Osteocyte (in vitro differentiated cells): ENCODE data around the gene PRPF19. TPM values are rescaled to one million over a fixed set of nuclear protein-coding genes. Genes with fewer than 3 reads are reported as not detected.

Experiments used
- DNase-seq: peaks from one replicate; pipeline ENCODE4 v3.0.0; 2021; ENCODE audit warnings: mixed read lengths; ENCODE audit not compliant: unreplicated experiment; ENCODE audit errors: extremely low spot score
- H3K27ac Mint-ChIP-seq: one replicate; pipeline ENCODE4 v1.8.0; 2021; ENCODE audit warnings: mild to moderate bottlenecking, mixed read lengths; ENCODE audit not compliant: unreplicated experiment
- H3K27me3 Mint-ChIP-seq: one replicate; pipeline ENCODE4 v1.8.0; 2021; ENCODE audit warnings: mixed read lengths; ENCODE audit not compliant: unreplicated experiment
- H3K36me3 Mint-ChIP-seq: one replicate; pipeline ENCODE4 v1.8.0; 2021; ENCODE audit warnings: mixed read lengths; ENCODE audit not compliant: unreplicated experiment
- H3K4me1 Mint-ChIP-seq: one replicate; pipeline ENCODE4 v1.8.0; 2021; ENCODE audit warnings: mixed read lengths; ENCODE audit not compliant: unreplicated experiment
- H3K4me3 Mint-ChIP-seq: one replicate; pipeline ENCODE4 v1.8.0; 2021; ENCODE audit warnings: mild to moderate bottlenecking, moderate library complexity, mixed read lengths; ENCODE audit not compliant: unreplicated experiment
- H3K9me3 Mint-ChIP-seq: one replicate; pipeline ENCODE4 v1.8.0; 2021; ENCODE audit warnings: mixed read lengths; ENCODE audit not compliant: unreplicated experiment
- total RNA-seq: library from RNA; stranded (reverse); gene quantifications from 2 replicates; pipeline ENCODE4 v1.2.1, GENCODE V29; 2021
- TF ChIP-seq, protein P1 (sequence below): fragments of 200-600 bp; sonication (generic); IDR thresholded peaks from 2 replicates; pipeline ENCODE4 v1.5.0; 2021; ENCODE audit warnings: antibody characterized with exemption, mild to moderate bottlenecking, moderate library complexity

The PRPF19 gene
- total RNA-seq, 1 donor from 2014 or later = 78.0 TPM

DNA sequence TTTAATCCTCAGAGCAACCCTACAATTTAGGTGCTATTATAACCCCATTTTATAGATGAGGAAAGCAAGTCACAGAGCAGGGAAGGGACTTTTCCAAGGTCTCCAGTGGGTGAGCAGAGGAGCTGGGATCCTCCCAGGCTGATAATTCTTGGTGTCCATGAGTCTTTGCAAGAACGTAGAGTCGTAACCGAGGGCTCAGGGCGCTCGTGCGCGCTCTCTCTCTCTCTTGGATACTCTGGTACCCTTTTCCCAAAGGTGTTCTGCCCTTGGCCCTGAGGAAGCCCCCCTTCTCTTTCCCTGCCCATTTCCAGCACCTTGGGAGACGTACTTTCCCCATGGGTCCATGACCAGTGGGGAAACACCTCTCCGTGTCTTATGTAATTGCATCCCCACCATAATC, 44.2 kb downstream of the PRPF19 start:
- no peak for DNase-seq
- no peaks in the 10 kb centered on the region for H3K9me3 Mint-ChIP-seq
- peaks cover 6% of the 10 kb centered on the region for H3K27me3 Mint-ChIP-seq
- no peaks in the 10 kb centered on the region for H3K36me3 Mint-ChIP-seq
- TF ChIP-seq, protein P1, sequence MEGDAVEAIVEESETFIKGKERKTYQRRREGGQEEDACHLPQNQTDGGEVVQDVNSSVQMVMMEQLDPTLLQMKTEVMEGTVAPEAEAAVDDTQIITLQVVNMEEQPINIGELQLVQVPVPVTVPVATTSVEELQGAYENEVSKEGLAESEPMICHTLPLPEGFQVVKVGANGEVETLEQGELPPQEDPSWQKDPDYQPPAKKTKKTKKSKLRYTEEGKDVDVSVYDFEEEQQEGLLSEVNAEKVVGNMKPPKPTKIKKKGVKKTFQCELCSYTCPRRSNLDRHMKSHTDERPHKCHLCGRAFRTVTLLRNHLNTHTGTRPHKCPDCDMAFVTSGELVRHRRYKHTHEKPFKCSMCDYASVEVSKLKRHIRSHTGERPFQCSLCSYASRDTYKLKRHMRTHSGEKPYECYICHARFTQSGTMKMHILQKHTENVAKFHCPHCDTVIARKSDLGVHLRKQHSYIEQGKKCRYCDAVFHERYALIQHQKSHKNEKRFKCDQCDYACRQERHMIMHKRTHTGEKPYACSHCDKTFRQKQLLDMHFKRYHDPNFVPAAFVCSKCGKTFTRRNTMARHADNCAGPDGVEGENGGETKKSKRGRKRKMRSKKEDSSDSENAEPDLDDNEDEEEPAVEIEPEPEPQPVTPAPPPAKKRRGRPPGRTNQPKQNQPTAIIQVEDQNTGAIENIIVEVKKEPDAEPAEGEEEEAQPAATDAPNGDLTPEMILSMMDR = no peak
- no peak overlapping the region for H3K27ac Mint-ChIP-seq
- H3K4me3 Mint-ChIP-seq = no peak overlapping the region
- H3K4me1 Mint-ChIP-seq = peaks cover 38% of the 10 kb centered on the region

DNA sequence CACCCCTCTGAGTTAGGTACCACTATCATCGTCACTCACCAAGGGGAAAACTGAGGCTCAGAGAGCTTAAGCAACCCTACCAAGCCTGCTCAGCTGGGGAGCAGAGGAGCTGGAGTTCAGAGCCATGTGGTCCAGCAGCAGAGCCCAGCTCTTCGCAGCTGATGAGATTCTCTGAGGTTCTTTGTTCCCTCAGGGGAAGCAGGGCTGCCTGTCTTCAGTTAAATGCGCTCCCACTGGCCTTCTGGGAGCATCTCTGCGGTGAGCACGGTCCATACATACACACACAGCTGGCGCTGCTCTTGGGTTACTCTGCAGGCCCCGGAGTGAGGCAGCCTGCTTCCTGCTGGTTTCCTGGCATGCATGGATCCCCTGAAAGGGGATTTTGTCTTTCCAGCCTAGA, 45.4 kb downstream of the PRPF19 start:
- DNase-seq = no peak
- Mint-ChIP-seq H3K27ac (no peak overlapping the region), H3K4me3 (no peak overlapping the region), H3K27me3 (peaks cover 6% of the 10 kb centered on the region), H3K36me3 (no peaks in the 10 kb centered on the region), H3K4me1 (peaks cover 34% of the 10 kb centered on the region), H3K9me3 (no peaks in the 10 kb centered on the region)
- TF ChIP-seq, protein P1 = no peak

DNA sequence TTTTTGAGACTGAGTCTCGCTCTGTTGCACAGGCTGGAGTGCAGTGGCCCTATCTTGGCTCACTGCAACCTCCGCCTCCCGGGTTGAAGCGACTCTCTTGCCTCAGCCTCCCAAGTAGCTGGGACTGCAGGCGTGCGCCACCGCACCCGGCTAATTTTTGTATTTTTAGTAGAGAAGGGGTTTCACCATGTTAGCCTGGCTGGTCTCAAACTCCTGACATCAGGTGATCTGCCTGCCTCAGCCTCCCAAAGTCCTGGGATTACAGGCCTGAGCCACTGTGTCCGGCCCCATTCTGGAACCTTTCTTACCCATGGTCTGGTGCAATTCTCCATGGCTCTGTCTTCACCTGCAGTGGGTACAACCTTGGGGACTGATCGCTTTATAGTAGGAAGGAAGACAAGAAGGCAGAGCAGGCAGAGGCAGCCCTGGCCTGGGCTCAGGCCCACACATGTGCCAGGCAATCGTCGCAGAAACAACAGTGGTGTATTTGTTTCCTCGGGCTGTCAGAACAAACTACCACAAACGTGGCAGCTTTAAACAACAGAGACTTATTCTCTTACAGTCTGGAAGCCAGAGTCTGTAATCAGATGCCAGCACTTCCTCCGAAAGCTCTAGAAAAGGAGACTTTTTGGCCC, 46.7 kb downstream of the PRPF19 start:
- TF ChIP-seq, protein P1 = no peak
- H3K36me3 Mint-ChIP-seq = no peaks in the 10 kb centered on the region
- DNase-seq = no peak
- no peaks in the 10 kb centered on the region for H3K9me3 Mint-ChIP-seq
- H3K27me3 Mint-ChIP-seq = peaks cover 6% of the 10 kb centered on the region
- peaks cover 44% of the 10 kb centered on the region for H3K4me1 Mint-ChIP-seq
- H3K27ac Mint-ChIP-seq = no peak overlapping the region
- H3K4me3 Mint-ChIP-seq = no peak overlapping the region

DNA sequence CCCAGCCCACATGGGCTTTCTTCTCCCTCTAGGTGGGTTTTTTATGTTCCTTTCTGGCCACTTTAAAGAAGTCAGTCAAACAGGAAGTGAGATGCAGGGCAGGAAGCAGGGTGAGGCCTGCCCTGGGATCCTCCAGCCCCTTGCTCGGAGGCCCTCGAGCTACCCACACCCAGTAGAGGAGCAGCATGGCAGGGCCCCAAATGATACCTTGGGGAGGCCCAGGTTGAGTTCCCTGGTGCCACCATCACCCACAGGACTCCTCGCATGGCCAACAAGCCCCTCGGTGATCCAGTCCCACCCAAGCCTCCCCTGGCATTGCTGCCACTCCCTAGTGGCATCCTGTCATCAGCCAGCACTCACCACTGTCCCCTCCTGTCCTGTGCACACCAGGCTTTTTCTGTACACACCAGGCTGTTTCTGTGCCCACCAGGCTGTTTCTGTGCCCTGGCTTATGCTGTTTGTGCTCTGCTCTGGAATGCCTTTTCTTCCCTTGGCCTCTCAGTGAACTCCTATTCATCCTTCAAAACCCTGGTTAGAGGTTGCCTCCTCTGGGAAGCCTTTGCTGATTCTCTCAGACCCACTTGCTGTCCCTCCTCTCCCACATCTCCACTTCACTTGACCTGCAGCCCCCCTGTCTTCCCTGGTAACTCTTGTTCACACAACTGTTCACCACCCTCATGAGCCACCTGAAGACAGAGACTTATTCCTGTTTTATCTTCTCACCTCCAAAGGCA, 47.5 kb downstream of the PRPF19 start:
- Mint-ChIP-seq H3K36me3 (no peaks in the 10 kb centered on the region), H3K27ac (no peak overlapping the region), H3K9me3 (no peaks in the 10 kb centered on the region), H3K4me1 (peaks cover 46% of the 10 kb centered on the region), H3K4me3 (no peak overlapping the region), H3K27me3 (peaks cover 3% of the 10 kb centered on the region)
- DNase-seq = no peak
- TF ChIP-seq, protein P1 = no peak

DNA sequence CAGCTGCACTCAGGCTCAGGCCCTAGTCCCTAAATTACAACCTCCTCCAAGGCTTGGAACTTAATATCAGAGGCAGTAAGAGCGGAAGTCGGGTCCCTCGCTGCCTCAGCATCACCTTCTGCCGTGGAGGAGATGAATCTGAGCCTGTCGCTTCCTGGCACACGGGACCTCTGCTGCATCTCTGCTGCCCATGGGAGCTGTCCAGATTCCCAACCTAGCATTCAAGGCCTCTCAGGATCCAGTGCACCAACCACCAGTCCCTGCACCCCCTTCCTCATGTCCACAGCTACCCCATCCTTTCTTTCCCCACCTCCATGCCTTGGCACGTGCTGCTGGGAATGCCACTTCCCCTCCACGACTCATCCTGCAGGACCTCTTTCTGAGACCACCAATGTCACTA, 48.1 kb downstream of the PRPF19 start:
- Mint-ChIP-seq H3K36me3 (no peaks in the 10 kb centered on the region), H3K27ac (peak overlapping the region; percentile 64), H3K4me1 (peaks cover 46% of the 10 kb centered on the region)

More for the DNA sequence above, 48.1 kb downstream of the PRPF19 start:
- H3K4me3 Mint-ChIP-seq = no peak overlapping the region
- DNase-seq = no peak
- peaks cover 3% of the 10 kb centered on the region for H3K27me3 Mint-ChIP-seq
- TF ChIP-seq, protein P1 = no peak
- H3K9me3 Mint-ChIP-seq = no peaks in the 10 kb centered on the region
